ENCODE measurements around the gene TNS2.

DNA sequence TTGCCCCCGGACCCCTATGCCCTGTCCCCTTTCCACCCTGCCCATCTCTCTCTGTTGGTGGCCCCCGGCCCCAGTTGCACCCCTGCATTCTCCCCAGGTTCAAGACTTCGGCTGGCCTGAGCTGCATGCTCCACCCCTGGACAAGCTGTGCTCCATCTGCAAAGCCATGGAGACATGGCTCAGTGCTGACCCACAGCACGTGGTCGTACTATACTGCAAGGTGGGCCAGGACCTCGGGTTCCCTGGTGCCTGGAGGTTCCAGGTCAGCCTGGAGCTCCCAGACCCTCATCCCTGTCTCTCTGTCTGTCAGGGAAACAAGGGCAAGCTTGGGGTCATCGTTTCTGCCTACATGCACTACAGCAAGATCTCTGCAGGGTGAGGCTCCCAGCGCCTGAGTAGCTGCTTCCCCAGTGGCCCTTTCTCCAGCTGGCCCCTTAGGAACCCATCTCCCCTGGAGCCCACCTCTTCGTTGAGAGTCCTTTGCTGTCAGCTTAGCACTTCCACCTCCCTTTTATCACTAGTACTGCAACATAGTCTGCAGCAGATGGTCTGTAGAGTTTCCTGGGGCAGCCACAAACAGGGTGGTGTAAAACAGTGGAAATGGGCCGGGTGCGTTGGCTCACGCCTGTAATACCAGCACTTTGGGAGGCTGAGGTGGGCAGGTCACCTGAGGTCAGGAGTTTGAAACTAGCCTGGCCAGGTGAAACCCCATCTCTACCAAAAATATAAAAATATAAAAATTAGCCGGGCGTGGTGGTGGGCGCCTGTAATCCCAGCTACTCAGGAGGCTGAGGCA, 5.8 kb downstream of the TNS2 start:
- TF ChIP-seq, protein P1, sequence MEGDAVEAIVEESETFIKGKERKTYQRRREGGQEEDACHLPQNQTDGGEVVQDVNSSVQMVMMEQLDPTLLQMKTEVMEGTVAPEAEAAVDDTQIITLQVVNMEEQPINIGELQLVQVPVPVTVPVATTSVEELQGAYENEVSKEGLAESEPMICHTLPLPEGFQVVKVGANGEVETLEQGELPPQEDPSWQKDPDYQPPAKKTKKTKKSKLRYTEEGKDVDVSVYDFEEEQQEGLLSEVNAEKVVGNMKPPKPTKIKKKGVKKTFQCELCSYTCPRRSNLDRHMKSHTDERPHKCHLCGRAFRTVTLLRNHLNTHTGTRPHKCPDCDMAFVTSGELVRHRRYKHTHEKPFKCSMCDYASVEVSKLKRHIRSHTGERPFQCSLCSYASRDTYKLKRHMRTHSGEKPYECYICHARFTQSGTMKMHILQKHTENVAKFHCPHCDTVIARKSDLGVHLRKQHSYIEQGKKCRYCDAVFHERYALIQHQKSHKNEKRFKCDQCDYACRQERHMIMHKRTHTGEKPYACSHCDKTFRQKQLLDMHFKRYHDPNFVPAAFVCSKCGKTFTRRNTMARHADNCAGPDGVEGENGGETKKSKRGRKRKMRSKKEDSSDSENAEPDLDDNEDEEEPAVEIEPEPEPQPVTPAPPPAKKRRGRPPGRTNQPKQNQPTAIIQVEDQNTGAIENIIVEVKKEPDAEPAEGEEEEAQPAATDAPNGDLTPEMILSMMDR (IDR thresholded peaks at IDR 0.05; ENCODE audit: insufficient read depth, low read depth, low read length): no peak
- TF ChIP-seq EZH2 (IDR thresholded peaks at IDR 0.05; ENCODE audit: insufficient read depth, low read length): no peak

Measured in astrocyte (in vitro differentiated cells and primary cell).